GM18873 (cell line): ENCODE results near the gene CALHM5.

Experiments used
- ATAC-seq: cut with Tn5 transposase; IDR thresholded peaks from one replicate; pipeline ENCODE4 v1.9.1; 2021; ENCODE audit warnings: mild to moderate bottlenecking, moderate library complexity, moderate number of reproducible peaks; ENCODE audit not compliant: unreplicated experiment, low FRiP score

Gene CALHM5

GRCh38 chr6:116572162-116572561 lies 60.7 kb downstream of the CALHM5 start:
- no peak for ATAC-seq
